Activated CD4-positive, alpha-beta T cell treated with anti-CD3 and anti-CD28 coated beads for 1 hour (primary cell): Measurements from ENCODE around the gene FGD5.

Experiments used
- DNase-seq: peaks from one replicate; pipeline ENCODE4 v3.0.0-alpha.2; 2020

FGD5 gene

DNA sequence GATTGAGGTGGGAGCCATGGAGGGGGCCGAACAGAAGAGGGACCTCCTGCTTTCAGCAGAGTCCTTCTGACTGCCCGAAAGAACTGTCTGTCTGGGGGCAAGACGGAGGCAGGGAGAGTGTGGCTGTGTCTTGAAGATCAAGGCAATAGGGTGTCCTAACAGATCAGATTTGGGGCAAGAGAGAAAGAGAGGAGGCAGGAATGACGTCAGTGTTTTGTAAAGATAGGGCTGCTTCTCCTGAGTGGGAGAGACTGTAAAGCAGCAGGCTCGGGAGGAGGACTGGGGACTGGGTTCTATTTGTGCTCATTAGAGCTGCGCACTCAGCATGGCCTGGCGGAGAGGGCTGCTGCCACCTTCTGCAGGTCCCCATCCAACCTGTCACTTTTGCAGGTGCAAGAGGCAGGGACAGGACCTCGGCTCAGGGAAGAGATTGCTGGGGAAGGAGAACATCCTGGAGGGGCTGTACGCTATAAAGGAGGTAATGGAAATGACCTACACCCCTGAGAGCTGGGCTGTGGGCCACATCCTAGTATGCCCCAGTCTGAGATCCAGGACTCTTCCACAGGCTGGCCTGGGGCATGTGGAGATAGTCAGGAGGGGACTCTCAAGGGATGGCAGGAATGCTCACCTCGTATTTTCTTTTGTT lies 29.0 kb upstream of the FGD5 start:
- no peak for DNase-seq

DNA sequence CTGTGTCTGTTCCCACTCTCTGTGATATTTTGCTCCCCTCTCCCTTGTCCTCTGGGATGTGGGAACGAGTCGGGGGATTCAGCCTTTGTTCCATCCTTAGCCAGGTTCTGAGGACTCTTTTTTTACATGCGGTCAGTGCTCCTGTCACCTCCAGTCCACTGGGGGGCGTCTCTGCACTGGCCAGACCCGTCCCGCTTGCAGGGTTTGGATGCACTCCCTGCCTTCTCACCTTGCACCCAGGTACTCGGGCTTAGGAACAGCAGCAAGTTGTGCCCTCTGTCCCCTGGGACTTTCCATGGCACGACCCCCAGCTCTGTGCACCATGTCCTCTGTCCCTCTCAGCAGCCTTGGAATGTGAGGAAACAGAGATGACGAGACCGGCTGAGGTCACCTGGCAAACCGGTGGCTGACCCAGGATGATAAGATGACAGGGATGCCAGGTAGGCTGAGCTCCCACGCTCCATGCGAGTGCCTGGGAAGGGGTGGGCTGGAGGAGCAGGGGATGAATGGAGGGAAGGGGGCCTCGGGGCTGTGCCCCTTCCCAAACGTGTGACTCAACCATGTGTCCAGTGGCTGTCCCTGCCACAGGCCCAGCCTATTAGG lies 27.3 kb upstream of the FGD5 start:
- peak; percentile 17 for DNase-seq

DNA sequence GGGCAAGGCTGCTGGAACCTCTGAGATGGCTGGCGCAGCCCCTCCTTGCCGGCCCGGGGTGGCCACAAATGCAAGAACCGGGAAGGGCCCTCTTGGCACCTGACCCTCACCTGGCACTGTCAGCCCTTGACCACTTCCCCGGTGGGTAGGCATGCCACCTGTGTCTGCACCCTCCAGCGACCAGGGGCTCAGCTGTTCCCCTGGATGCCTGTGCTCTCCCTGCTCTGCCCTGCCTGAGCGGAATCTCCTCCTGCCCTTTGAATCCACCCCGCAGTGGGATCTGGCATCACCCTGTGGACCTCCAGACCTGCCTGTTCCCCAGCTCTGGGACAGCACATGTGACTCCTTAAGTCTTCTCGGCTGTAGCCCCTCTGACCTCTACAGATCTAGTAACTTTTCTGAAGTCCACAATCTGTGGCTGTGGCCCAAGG lies 26.1 kb upstream of the FGD5 start:
- no peak for DNase-seq

DNA sequence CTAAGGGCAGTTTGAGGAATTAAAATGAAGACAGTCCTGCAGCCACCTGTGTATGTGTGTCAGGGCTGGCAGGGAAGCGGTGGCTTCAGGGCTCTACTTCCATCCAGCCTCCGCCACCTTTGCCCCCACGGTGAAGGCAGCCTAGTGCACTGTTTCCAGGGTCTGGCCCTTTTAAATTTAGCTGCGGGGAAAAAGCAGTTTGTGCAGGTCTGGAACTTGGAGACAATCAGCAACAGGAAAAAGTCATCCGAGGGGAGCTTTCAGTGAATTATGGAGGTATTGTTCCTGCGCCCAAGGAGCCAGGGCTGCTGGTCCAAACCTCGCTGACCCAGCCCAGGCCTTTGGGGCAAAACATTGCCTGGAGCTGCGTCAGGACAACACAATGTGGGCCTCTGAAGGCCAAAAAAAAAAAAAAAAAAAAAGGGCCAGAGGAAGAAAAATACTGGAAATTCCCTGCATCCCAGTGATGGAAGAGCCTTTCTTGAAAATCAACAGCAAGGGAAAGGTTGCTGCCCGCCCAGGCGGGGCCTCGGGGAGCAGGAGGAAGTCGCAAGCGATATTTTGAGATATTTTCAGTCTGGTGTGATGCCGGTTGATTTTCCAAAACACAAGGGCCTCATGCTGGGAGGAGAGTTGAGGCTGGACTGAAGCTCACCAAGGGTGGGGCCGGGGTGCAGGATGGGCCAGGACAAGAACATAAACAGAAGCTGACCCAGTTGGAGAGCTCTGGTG lies 25.5 kb upstream of the FGD5 start:
- DNase-seq = no peak

DNA sequence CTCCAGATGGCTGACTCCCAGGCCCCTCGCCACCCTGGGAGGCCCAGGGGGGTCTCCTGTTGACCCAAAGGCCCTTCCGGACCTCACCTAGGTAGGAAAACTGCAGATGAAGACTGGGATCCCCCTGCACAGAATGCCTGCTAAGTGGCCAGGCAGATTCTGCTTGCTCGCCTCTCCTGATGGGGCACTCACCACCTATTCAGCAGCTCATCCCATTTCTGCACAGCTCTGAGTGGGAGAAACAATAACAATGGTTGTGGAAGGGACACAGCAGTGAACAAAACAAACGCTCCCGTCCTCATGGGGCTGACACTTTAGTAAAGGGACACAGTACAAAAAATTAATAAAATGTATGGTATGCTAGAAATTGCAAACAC lies 24.9 kb upstream of the FGD5 start:
- no peak for DNase-seq

DNA sequence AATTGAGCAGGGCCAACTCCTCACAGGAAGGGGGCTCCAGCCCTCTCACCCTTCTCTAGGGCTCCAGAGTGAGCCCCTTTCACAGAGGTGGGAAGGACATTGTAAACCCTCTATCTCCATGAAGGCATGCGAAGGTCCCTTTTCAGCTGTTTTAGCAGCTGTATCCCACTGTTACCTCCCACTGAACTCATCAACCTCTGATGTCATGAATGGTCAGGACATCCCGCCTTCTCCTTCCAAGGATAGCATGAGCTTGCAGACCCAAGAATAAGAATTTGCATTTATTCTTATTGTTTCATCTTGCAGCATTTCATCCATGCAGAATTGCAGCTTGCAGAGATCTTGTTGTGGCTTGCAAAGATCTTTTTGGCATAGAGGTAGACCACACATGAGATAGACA lies 24.3 kb upstream of the FGD5 start:
- DNase-seq = no peak

DNA sequence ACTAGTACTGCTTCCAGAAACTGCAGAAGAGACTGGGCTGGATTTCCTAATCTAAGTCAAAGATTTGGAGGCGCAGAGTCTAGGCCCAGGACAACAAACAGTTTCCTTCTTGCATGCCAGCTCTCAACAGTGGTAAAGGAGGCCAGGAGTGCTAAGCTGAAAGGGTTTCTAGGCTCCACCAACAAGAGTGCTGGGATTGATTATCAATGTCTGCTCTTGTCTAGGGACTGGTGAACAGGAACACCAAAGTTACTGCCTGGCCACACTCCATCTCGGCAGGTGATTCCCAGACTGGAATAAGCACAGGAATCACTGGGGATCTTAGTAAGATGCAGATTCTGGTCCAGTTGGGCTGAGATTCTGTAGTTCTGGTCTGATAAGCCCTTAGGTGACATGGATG lies 22.8 kb upstream of the FGD5 start:
- DNase-seq = no peak

DNA sequence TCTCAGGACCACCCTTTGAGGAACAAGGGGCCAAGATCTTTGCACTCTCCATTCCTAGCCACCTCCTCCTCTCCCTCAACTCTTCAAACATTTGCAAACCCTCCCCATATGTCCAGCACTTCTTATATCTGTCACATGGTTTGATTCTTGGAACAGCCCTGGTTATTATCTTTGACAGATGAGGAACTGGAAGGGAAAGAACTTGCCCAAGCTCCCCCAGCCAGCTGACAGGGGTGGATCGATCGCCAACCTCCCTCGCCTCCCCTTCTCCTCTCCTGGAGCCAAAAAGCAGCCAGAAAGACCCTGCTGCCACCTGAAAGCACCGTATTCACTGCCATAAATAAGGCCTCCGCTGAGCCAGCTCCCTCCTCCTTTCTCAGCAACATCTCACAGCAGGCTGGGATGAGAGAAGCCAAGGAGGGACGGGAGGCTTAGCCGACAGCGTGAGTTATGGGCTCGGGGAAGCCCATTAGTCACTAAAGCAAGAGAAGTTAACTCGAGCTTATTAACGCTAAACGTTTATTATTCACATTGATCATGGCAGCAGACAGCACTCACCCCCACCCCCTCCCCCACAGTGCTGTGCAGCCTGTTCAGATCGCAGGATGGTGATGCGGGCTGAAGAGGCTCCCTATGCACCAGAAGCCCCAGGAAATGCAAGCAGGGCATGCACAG lies 22.2 kb upstream of the FGD5 start:
- DNase-seq = no peak

DNA sequence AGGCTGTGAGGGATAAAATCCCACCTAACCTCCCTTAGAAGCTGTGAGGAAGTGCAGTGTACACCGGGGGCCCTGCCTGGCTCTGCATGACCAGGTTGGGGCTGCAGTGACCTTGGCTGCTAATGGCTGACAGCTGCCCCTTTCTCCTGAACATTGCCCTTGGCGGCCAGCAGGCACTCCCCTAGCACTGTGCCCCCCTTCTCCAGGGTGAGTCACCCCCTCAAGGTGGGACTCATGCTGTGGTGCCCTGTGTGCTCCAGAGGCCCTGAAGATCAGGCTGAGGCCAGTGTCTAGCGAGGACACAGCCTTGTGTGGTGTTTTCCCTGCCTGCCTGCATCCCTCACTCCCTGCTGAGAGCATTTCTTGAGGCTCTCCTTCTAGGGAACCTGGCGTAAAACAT lies 21.0 kb upstream of the FGD5 start:
- DNase-seq = no peak

DNA sequence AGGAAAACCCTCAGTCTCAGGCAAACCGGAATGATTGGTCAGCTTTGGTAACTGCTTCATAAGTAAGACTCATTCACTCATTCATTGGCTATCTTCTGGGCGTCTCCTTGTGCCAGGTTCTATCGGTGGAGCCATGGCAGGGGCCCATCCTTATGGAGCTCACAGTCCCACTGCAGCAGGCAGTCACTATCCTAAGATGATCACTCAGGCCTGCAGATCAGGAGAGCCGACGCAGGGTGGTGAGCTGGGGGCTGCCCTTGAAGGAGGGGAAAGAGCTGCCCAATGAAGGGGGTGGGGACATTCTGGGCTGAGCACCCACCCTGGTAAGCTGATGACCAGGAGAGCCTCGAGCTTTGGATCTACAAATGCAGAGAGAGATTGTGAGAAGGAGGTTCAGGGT lies 20.5 kb upstream of the FGD5 start:
- no peak for DNase-seq

DNA sequence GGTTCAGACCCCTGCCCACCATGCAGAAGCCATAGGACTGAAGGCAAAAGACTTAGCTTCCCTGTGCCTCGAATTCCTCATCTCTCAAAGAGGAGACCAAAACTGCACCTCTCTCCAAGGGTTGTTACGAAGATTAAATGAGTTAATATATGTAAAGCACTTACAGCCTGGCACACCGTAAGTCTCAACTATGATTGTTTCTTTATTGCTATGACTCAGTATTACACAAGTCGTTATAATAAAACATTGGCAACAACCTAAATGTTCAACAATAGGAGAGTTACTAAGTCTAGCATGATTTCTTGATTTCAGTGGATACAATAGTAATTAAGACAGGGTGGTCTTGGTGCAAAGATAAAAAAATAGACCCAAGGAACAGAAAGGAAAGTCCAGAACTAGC lies 19.6 kb upstream of the FGD5 start:
- no peak for DNase-seq

DNA sequence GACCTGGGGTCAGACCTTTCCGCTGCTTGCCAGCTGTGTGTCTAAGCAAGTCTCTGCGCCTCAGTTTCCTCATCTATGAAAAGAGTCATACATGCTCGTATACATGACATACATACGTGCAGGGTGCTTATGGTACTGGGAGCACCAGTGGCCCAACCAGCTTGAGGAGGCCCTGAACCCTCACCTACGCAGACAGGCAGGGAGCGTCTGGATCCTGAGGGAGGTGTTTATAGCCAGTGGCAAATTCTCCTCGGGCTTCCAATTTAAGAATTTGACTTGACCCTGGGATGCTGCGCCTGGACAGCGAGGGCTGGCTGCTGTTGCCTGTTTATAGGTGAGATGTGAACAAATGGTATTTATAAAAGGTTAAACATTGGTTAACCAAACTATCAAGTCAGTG lies 17.7 kb upstream of the FGD5 start:
- DNase-seq = no peak

DNA sequence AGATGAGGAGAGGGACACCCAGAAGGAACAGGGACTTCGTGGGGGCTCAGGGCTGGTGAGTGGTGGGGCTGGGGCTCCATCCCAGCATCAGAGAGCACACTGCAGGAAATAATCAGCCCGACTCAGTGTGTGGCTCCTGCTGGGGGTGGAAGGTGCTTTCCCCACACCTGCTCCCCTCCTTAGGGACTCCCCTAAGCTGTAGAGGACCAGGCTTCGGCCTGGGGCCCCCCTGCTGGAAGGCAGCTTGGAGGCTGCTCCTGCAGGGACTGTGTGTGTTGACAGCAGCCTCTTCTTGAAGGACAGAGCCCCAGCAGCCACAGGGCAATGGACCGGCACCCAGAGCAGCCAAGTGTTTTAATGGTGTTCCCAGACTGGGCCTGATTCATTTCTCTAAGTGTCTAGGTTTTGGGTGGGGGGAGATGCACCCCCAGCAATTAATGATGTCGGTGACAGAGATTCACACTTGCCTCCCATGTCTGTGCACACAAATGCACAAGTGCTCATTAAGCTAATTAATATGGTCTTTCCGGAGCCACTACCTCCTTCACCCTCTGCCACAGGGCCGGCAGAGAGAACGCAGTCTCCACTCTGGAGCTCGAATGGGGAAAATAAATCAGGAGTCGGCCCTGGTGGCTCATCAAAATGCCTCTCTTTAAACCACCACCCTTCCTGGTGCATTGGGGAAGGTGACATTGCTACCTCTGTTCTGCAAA lies 16.9 kb upstream of the FGD5 start:
- no peak for DNase-seq

DNA sequence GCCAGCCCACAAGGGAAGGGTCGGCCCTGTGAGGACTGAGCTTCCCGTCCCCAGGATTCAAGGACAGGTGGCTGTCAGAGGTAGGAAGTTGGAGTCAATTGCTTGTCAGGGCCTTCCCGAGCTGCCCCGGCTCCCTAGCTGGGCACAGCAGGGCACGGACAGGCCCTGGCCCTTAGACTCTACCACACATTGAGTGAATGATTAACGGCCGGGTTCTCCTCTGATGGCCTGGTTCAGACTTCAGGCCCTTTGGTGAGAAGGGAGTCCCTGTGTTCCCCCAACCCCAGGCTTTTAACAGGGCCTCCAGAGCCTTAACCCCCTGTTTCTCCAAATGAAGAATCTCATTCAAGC lies 16.4 kb upstream of the FGD5 start:
- no peak for DNase-seq

DNA sequence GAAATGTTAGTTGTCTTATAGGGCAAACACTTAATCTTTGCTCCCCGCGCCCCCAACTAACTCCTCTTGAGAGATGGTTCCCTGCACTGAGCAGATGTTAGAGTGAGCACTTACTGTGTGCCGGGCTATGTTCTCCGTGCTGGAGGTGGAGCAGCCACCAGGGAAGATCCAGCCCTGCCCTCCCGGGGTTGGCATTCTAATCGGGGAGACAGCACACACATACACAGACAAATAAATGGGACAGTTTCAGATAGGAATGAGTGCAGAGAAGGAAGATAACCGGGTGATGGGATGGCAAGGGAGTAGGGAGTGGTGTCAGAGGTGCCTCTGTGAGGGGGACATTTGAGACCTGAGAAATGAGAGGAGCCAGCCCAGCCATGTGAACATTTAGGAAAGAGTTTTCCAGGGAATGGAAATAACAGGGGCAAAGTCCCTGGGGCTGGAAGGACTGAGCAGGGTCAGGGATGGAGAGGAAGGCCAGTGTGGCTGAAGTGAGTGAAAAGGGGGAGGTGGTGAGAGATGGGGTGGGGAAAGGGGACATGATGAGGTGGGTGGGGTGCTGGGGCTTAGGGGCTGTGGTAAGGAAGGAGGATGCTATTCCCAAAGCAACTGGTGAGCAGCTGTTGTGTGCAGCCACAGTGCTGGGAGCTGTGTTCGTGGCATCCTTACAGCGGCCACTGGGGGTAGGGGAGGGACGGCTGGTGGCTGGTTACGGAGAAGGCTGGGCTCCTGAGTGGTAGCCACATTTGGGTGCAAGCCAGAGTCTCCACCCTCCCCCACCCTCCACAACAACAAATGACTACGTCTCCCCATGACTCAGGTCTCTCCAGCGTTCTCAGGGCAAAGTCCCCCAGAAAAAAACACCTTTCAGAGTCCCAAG lies 15.4 kb upstream of the FGD5 start:
- DNase-seq = no peak

DNA sequence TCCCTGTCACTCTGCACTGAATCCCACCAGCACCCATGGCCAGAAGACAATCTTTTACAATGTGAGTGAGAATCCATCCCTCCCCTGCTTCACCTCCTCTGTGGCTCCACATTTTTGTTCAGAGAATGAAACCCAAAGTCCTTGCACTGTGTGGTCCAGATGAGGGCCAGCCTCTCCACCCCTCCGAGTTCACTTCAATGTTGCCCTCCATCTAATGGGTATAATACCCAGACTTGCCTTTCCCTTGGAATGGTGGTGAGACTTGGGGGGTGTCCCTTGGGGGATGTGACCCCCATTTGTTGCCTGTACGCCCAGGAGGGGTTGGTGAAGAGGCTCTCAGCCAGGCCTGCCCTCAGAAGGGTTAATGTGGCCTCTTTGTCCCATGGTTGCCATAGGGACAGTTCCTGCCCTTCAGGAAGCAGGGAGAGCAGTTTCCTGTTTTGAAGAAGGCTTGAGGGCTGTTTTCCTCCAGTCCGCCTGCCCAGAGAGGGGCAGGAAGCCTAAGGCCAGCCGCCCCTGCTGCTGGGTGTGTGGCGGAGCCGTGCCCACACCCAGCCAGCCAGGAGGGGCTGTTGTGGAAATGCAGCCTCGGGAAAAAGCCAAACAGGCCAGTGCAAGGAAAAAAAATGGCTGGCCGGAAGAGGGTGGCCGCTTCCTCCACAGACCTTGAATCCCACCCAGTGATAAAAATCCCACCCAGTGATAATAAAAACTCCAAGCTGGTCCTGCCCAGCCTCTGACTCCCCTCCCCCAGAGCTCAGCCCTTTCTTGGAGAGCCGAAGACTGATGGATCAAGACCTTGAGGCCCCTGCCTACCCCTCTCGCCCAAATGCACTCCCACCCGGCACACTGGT lies 14.6 kb upstream of the FGD5 start:
- DNase-seq = no peak

DNA sequence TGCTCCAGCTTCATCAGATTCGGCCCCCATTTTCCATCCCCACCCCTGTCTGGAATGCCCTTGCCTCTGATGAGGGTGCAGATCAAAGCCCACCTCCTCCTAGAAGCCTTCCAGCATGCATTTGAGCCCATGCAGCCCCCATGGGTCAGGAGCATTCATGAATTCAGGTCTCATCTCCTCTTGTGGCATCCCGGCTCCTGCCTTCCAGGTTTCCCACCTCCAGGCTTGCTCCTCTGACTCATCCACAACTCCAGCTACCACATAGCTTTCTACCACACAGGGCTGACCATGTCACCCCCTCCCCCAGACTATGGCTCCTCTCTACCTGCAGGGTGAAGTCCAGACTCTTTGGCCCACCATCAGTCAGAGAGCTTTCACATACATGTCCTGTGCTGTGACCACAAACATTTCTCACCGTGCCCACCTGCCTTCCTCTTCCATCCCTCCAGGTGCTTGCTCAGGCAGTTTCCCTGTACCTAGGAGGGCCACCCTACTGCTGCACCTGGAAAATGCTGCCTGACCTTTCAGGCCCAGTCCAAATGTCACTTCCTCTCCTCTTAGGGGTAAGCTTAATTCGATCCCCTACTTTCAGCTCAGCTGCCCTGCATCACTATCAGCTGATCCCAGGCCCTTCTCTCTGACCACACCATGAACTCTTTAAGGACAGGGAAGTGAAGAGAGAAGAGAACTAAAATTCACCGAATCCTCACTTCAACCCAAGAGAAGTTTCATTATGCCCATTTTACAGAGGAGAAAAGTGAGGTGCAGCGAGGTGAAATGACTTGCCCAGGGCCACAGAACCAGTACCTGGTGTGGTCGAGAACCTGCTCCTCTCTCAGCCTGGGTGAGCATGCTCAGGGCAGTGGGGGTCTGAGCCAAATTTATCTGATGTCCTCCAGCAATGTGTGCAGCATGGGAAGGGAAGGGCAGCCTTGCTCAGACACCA lies 13.7 kb upstream of the FGD5 start:
- DNase-seq = no peak

DNA sequence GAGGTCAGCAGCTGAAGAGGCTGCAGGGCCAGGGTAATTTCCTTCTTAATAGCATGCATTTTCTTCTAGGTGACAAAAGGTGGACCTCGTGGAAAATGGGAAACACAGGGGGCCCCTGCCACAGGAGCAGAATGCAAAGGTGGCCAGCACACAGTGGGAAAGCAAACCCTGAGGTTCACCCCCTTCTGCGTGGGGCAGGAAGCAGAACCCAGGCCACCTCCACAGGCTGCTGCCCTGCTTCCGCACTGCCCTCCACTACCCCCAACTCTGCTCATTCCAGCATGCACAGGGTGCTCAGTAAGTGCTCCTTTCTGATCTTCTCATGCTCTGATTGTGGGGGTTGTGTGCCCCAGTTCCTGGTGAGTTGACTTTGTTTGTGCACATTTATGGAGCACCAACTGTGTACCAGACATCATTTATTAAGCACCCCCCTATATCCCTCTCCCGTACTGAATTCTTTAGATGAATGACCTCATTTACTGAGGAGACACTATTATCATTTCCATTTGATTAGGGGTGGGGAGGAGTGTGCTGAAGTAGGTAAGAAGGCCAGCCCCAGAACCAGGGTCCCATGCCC lies 12.7 kb upstream of the FGD5 start:
- DNase-seq = no peak

DNA sequence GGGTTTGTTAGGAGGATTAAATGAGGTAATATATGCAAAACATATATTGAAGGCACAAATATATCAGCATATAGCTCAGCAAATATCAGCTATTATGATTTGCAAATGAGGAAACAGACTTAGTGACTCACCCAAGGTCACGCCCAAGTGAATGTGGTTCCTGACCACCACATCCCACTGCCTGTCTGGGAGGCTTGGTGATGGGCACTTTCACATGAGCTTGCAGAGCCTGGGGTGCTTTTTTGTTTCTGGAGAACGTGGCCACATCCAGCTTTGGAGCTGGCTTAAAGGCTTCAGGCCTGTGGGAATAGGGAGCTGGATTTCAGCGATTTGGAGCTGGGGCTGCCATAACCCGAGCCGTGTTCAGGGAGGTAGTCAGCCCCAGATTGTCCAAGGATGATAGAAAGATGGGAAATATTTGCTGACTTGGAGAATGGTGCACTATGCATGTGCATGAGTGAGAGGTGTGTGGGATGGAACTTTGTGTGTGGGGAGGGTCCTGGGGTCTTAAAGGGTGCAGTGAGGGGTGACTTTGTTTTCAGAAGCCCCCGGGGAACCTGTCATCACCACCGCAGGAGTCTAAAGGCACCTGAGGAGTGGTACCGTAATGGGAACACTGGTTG lies 12.0 kb upstream of the FGD5 start:
- DNase-seq = no peak
